GM10248 (cell line): ENCODE data around the gene SEC22C.

ENCODE experiments used
- CTCF ChIA-PET: fragments of 300-600 bp; sonication (Branson Sonifier 250); formaldehyde crosslinking; extraction: SDS; loops from one replicate; lab custom pipeline; 2021; ENCODE audit warnings: antibody characterized with exemption; lab: Yijun Ruan, JAX
- POLR2A ChIA-PET: fragments of 350-650 bp; sonication (Branson Sonifier 250); formaldehyde crosslinking; extraction: SDS; loops from one replicate; lab custom pipeline; 2020; ENCODE audit warnings: antibody characterized with exemption; lab: Yijun Ruan, JAX
- DNase-seq: peaks from one replicate; pipeline ENCODE4 v3.0.0; 2012; ENCODE audit errors: extremely low spot score
- CTCF ChIP-seq: IDR thresholded peaks from 2 replicates; pipeline ENCODE4 v1.5.1; 2012; ENCODE audit warnings: mild to moderate bottlenecking, low read depth; ENCODE audit errors: extremely low read depth, missing control alignments, control extremely low read depth

Gene SEC22C, protein sequence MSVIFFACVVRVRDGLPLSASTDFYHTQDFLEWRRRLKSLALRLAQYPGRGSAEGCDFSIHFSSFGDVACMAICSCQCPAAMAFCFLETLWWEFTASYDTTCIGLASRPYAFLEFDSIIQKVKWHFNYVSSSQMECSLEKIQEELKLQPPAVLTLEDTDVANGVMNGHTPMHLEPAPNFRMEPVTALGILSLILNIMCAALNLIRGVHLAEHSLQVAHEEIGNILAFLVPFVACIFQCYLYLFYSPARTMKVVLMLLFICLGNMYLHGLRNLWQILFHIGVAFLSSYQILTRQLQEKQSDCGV

GRCh38 chr3:42581709-42582473 lies at the start of gene SEC22C:
Gene SEC22C, minus strand, starts transcription at chr3:42581967. Its CDS starts 12,921 bp downstream, at chr3:42569046.
- TF ChIP-seq CTCF, result peak; percentile 56
- ChIA-PET POLR2A (interaction anchor here (1.5 kb wide), 1 partner anchor 9 kb away, joined by 3 read pairs; the partner anchor contains the start of gene SS18L2), CTCF (interaction anchor here (0.8 to 3.9 kb wide), 10 partner anchors 10 to 297 kb away, joined by 3 to 15 read pairs (median 5); partner anchors contain the start of gene NKTR)
- DNase-seq, result peak; percentile 99

- no peak for DNase-seq
- TF ChIP-seq CTCF, result peak; percentile 19
- POLR2A ChIA-PET, result interaction anchor here (1.9 kb wide), 1 partner anchor 13 kb away, joined by 4 read pairs; the partner anchor contains the start of gene NKTR
- CTCF ChIA-PET, result interaction anchor here (0.7 to 4.0 kb wide), 11 partner anchors 9 to 66 kb away, joined by 3 to 30 read pairs (median 6); partner anchors contain the start of genes NKTR and SEC22C
These were observed 31.7 kb upstream of the SEC22C start for GRCh38 chr3:42613462-42613861.

DNA sequence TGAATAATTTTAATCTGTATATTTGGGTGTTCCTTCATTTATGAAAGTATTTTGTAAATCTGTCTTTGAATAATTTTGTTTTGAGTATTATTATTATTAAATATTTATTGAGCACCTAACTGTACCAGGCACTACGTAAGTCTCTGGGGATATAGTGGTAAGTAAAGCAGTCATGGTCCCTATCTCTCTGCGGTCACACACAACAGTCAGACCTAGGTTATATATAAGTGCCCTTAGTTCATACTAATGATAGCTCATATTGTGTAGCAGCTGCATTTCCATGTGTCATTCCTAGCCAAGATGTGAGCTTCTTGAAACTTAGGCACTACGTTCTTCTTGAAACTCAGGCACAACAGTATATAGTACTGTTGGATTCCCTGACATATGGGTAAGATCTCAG lies 31.2 kb upstream of the SEC22C start:
- ChIA-PET CTCF (interaction anchor here (0.9 to 4.0 kb wide), 10 partner anchors 8 to 37 kb away, joined by 3 to 30 read pairs (median 4); partner anchors contain the start of genes NKTR and SEC22C), POLR2A (interaction anchor here (1.9 kb wide), 1 partner anchor 12 kb away, joined by 4 read pairs; the partner anchor contains the start of gene NKTR)
- no peak for TF ChIP-seq CTCF
- no peak for DNase-seq

DNA sequence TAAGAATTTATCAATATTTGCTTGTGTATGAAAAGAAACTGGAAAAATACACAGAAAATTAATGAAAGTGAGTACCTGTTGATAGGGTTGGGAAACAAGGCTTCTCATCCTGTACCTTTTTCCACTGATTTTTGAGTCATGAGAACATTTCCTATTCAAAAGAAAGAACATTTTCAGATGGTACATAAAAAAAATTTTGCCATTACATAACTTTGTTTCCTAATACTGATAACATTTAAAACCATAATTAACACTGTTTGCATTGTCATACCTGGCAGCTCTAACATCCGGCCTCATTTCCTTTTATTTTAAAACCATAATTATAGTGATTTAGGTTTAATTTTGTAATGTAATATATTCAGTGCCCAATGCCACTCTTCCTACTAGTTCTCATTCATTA lies 30.4 kb upstream of the SEC22C start:
- no peak for TF ChIP-seq CTCF
- DNase-seq, result no peak
- CTCF ChIA-PET, result interaction anchor here (0.9 to 4.0 kb wide), 6 partner anchors 10 to 36 kb away, joined by 4 to 30 read pairs (median 5); partner anchors contain the start of gene NKTR
- POLR2A ChIA-PET, result interaction anchor here (1.9 kb wide), 1 partner anchor 12 kb away, joined by 4 read pairs; the partner anchor contains the start of gene NKTR

- CTCF ChIA-PET, result interaction anchor here (1.1 to 1.7 kb wide), 6 partner anchors 9 to 512 kb away, joined by 3 to 7 read pairs (median 3); partner anchors contain the start of gene NKTR
- POLR2A ChIA-PET, result interaction anchor here (0.8 to 0.9 kb wide), 2 partner anchors 11 to 17 kb away, joined by 3 read pairs; partner anchors contain the start of gene NKTR
- TF ChIP-seq CTCF, result no peak
These were observed 29.2 kb upstream of the SEC22C start for GRCh38 chr3:42610976-42611375.

More at GRCh38 chr3:42610976-42611375, 29.2 kb upstream of the SEC22C start:
- no peak for DNase-seq
